Activated CD4-positive, alpha-beta T cell treated with anti-CD3 and anti-CD28 coated beads, Interleukin-2, amount 50 U/mL, for 48 hours (primary cell): ENCODE results near the gene L1TD1.
"Not testable (repeated sequence)": the region's sequence is repeated elsewhere in the genome, so short reads cannot be mapped to it uniquely, and the experiment has no call there.

Source experiments
- DNase-seq, 2 experiments: peaks; one replicate each; pipeline ENCODE4 v3.0.0-alpha.2; 2020

L1TD1 gene

DNA sequence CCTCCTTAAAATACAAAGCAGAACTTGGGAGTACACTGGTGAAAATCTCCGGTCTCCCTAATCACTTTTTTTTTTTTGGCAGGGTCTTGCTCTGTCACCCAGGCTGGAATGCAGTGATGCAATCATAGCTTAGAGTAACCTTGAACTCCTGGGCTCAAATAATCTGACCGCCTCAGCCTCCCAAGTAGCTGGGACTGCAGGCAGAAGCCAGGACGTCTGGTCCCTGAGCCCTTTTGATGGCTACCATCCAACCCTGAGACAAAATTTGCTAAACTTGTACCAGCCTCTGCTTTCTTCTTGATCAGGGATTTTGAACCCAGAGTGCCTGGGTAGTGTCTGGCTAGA lies 4.1 kb downstream of the L1TD1 start:
- DNase-seq, result no peak

DNA sequence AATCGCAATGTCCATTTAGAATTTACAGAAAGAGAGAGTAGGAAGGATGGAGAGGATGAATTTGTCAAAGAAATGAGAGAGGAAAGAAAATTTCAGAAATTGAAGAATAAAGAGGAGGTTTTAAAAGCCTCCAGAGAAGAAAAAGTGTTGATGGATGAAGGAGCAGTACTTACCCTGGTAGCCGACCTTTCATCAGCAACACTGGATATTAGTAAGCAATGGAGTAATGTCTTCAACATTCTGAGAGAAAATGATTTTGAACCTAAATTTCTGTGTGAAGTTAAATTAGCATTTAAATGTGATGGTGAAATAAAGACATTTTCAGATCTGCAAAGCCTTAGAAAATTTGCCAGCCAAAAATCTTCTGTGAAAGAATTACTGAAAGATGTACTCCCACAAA lies 12.5 kb downstream of the L1TD1 start:
- DNase-seq, result no peak

DNA sequence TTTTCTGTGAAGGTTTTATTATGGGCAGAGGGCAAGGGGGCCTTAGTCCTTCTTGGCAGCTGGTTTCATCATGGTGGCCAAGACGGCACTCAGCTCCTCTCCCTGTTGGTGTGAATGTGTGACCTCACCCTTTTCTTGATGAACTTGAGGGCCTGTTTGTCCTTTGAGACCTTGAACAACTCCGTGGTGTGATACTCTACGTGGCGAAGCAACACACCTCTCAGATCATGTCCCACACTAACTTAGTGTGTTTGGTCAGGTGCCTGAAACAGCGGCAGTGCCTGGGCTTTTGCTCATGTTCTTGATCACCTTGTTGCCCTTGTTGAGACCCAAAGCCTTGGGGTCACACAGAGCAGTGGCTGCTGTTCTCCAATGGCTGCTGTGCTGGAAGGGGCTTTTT lies 13.4 kb downstream of the L1TD1 start:
- DNase-seq, result no peak

DNA sequence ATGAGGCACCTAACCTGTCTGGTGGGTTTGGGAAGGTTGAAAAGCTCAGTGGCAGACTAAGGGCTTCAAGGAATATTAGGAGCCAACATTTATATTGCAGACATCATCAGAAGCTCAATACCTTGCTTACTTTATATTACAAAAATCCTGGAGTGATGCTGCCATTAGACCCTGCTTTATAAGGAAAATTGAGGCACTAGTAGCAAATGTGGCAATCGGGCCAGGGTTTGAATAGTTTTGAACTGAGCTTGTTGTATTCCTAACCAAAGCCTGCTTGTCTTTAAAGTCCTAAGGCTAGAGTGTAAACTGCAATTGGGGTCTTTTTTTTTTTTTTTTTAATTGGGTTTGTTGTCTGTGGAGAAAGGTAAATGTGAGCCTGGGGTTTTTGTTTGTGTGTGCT lies 14.3 kb downstream of the L1TD1 start:
- no peak for DNase-seq

DNA sequence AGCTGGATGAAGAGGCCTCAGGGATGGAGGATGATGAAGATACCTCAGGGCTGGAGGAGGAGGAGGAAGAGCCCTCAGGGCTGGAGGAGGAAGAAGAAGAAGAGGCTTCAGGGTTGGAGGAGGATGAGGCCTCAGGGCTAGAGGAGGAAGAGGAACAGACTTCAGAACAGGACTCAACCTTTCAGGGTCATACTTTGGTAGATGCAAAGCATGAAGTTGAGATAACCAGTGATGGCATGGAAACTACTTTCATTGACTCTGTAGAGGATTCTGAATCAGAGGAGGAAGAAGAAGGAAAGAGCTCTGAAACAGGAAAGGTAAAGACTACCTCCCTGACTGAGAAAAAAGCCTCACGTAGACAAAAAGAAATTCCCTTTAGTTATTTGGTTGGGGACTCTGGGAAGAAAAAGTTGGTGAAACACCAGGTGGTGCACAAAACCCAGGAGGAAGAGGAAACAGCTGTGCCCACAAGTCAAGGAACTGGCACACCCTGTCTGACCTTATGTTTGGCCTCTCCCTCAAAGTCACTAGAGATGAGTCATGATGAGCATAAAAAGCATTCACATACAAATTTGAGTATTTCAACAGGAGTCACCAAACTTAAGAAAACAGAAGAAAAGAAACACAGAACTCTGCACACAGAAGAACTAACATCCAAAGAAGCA lies 15.4 kb downstream of the L1TD1 start:
- DNase-seq, result no peak

DNA sequence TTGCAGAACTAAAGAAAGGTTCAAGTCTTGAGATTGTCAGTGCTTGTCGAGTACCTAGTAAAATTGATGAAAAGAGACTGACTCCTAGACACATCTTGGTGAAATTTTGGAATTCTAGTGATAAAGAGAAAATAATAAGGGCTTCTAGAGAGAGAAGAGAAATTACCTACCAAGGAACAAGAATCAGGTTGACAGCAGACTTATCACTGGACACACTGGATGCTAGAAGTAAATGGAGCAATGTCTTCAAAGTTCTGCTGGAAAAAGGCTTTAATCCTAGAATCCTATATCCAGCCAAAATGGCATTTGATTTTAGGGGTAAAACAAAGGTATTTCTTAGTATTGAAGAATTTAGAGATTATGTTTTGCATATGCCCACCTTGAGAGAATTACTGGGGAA lies 16.3 kb downstream of the L1TD1 start:
- no peak for DNase-seq

DNA sequence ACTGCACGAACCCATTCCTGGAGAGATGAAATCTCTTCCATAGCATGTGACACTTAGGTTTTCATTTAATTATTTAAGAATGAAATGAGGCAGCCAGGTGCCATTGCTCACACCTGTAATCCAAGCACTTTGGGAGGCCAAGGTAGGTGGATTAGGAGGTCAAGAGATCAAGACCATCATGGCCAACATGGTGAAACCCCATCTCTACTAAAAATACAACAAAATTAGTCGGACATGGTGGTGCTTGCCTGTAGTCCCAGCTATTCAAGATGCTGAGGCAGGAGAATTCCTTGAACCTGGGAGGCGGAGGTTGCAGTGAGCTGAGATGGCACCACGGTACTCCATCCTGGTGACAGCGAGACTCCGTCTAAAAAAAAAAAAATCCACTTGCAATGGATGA lies 17.8 kb downstream of the L1TD1 start:
- DNase-seq, result no peak

DNA sequence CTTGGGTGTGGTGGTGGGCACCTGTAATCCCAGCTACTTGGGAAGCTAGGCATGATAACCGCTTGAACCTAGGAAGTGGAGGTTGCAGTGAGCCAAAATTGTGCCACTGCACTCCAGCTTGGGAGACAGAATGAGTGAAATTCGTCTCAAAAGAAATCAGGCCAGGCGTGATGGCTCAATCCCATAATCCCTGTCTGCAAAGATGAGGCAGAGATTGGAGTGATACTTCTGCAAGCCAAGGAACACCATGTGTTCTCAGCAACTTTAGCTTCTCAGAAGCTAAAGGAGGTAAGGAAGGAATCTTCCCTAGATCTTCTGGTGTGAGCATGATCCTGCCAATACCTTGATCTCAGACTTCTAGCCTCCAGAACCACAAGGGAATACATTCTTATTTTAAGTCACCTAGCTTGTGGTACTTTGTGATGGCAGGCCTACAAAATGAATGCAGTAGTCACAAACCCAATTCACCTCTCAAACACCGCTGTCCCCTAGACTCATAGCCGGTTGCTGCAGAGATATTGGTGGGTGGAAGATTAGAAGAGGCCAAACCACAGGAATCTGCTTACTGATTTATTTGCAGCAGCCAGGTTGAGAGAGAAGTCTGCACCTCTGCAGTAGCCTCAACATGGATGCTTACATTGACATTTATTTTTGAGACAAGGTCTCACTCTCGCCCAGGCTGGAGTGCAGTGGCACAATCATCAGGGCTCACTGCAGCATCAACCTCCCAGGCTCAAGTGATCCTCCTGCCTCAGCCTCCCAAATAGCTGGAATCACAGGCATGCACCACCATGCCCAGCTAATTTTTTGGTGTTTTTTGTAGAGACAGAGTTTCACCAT lies 18.6 kb downstream of the L1TD1 start:
- DNase-seq, result no peak

DNA sequence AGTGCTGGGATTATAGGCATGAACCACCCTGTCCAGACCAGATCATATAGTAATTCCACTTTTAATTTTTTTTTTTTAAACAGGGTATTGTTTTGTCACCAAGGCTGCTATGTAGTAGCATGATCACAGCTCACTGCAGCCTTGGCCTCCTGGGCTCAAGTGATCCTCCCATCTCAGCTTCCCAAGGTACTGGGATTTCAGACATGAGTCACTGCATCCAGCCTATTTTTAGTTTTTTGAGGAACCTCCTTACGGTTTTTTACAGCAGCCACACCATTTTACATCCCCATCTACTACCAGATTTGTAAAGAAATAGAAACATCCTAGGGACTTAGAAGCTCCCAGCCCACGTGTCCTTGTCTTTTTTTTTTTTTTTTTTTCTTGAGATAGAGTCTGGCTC lies 24.0 kb downstream of the L1TD1 start:
- DNase-seq, result no peak

DNA sequence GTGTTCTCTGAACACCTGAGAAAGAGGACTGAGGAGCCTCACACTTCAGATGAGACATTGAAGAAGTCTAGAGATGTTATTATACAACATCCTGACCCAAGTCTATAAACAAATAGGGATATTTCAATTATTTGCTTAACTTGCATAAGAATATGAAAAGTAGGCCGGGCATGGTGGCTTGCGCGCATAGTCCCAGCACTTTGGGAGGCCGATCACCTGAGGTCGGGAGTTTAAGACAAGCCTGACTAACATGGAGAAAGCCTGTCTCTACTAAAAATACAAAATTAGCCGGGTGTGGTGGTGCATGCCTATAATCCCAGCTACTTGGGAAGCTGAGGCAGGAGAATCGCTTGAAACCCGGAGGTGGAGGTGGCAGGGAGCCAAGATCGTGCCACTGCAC lies 25.8 kb downstream of the L1TD1 start:
- not testable (repeated sequence) for DNase-seq

DNA sequence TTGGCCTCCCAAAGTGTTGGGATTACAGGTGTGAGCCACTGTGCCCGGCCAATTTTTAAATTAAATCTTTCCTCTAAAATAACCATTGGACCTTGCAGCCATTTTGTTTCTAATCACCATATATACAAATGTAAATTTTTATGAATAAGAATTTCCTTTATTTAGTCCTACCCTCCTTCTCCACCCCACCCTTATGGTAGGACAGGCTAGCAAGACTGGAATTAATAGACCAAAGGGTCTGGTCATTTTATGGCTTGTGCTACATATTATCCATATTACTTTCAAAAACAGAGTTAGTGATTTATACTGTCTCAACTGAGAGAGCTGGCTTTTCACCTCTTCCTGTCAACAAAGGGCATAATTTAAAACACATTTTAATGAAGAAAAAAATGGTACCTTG lies 26.5 kb downstream of the L1TD1 start:
- no peak for DNase-seq

DNA sequence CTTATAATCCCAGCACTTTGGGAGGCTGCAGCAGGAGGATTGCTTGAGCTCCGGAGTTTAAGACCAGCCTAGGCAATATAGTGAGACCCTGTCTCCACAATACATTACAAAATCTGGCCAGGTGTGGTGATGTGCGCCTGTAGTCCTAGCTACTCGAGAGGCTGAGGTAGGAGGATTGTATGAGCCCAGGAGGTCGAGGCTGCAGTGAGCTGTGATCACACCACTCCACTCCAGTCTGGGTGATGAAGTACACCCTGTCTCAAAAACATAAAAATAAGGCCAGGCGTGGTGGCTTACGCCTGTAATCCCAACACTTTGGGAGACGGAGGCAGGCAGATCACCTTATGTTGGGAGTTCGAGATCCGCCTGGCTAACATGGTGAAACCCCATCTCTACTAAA lies 27.7 kb downstream of the L1TD1 start:
- DNase-seq, result no peak

DNA sequence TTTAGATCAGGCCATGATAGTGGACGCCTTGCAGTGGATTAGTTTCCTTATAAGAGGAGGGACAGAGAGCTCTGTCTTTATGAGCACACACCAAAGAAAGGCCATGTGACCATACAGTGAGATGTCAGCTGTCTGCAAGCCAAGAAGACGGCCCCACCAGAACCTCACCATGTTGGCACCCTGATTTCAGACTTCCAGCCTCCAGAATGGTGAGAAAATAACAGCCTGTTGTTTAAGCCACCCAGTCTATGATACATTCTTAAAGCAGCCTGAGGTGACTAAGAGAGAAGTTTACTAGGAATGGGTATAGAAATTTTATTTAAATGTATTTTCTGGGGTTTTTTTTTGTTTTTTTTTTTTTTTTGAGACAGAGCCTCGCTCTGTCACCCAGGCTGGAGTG lies 29.5 kb downstream of the L1TD1 start:
- DNase-seq, result no peak

DNA sequence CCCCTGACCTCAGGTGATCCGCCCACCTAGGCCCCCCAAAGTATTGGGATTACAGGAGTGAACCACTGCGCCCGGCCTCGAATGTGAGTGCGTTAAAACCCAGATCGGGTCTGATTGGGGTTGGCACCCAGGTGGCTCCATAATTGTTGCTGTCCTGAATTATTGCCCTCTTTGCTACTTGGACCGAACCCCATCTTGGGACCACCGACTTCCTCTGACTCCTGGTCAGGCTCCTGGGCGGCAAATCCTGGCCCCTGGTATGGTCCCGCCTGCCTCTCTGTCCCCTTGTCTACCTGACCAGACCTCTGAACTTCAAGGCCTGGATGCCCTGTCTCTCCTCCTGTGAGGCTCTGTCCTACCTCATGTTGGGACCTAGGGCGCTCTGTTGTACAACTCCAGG lies 32.8 kb downstream of the L1TD1 start:
- no peak for DNase-seq

DNA sequence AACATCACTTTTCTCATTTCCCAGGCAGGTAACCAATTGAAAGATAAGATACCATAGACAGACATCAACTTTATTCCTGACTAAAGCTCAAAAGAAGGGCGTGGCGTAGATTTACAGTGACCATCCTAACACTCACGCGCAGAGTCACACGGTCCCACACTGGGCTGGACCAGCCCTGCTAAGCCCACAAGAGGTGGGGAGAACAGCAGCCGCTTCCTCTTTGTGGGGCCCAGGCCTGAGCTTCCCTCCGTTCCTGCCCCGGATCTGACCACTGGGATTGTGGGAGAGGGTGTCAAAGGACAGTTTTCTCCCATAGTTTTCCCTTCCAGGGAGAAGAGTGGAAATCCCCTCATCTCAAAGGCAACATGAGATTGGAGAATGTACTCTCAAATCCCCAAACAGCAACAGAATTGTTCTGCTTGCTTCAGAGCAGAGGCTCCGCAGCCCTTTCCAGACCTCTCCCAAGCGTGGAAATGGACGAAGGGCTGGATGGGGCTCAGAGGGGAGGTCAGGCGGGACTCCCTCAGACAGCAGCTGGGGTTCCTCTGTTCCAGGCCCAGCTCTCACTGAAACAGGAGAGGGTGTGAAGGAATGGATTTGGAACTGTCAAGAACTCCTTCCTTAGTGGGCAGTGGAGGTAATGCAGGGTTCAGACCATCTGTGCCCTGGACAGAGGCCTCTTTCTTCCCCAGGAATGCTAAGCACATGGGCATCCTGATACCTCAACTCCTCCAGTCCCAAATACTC lies 33.7 kb downstream of the L1TD1 start:
- DNase-seq, result no peak

DNA sequence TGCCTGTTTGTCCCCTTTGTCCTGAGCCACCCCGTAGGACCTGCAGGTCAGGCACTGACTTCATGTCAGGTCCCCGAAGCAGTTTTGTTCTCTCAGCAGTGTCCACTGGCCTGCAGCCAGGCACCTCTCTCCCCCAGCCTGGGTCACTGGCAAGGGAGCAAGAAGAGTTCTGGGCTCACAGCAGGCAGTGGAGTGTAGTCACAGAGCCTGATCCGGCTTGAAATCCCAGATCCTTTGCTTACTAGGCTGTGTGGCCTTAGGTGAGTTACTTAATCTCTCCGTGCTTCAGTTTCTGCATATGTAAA lies 34.2 kb downstream of the L1TD1 start:
- no peak for DNase-seq

DNA sequence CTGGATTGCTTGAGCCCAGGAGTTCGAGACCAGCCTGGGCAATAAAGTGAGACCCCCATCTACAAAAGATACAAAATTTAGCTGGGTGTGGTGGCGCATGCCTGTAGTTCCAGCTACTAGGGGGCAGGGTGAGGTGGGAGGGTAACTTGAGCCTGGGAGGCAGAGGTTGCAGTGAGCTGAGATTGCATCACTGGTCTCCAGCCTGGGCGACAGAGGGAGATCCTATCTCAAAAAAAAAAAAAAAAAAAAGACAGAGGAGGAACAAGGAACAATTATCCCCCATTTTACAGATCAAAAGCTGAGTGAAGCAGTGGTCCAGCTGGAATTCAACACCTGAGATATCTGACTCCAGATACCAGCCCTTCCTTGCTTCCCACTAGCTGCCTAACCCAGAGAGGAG lies 34.8 kb downstream of the L1TD1 start:
- DNase-seq, result no peak

DNA sequence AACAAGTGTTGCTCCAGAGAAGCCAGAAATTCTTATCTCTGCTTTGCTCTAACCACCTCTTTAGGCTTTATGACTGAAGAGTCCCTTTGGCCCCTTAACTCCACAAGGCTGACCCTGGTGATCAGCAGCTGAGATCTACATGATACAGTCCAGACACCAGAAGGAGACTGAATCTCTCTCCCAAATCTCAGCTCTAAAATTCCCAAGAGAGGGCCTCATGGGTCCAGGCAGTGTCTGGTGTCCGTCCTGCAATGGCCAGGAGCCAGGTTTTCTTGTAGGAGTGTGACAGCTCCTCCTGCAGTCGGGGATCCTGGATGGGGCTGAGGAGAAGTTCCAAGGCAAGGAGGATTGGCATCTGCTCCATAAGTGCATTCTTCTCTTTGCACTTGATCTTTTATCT lies 35.3 kb downstream of the L1TD1 start:
- DNase-seq, result no peak

DNA sequence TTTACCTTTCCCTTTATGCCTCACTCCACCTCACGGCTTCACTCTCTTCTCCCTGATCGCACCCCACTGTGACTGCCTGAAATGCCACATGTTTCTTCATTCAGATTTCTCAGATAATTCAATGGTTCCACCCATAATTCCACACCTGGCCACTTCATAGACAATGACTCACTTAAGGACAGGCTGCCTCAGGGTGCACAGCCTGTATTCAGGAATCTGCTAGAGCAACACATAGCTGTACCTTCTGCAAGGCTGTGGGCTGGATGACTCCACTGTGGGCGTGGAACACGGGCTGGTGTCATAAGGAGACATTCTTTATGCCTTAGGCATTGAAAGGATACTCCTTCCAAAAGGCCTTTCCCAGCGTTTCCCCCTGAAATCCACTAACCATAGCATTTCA lies 36.1 kb downstream of the L1TD1 start:
- DNase-seq, result no peak

DNA sequence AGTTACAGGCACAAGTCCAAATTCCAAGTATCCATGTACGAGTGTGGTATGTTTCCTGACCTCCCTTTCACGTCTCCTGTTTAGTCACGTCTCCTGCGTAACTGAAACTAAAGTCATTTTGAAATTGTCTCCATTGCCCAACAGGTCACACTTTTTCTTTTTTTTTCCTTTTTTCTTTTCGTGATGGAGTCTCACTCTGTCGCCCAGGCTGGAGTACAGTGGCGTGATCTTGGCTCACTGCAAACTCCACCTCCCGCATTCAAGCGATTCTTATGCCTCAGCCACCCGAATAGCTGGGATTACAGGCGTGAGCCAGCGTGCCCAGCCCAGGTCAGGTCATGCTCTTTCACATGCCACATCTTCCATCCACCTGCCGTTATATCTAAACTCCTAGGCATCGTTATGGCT lies 38.2 kb downstream of the L1TD1 start:
- no peak for DNase-seq

DNA sequence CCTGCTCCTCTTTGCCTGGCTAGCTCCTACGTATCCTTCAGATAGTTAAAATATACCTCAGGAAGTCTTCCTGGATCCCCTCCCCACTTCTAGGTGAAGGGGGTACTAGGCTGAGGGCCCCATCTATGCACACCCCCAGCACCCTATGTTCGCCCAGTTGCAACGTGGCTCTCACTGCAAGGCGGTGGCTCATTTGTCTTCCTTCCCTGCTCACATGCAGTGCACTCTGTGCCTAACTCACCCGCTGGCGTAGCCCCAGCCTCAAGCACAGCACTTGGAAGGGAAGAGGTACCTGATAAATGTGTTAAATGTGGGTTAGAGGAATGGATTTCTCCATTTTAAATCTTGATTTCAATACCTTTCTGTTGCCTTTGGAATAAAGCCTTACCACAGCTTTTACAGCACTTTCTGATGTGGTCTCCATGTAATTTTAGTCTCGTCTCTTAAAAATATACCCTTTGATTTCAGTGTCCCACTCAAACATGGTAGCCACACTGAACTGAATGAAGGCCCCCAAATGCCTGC lies 39.3 kb downstream of the L1TD1 start:
- DNase-seq, result no peak

DNA sequence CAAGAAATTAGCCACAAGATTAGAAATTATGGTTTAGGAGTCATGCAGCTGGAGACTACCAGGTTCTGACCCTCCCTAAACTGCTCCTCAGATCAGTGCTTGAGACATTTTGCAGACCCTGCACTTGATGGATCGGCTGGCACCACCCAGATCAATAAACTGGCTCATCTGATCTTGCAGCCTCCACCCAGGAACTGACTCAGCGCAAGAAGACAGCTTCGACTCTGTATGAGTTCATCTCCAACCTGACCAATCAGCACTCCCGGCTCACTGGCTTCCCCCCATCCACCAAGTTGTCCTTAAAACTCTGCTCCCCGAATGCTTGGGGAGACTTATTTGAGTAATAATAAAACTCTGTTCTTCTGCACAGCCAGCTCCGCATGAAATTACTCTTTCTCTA lies 40.0 kb downstream of the L1TD1 start:
- DNase-seq, result no peak

DNA sequence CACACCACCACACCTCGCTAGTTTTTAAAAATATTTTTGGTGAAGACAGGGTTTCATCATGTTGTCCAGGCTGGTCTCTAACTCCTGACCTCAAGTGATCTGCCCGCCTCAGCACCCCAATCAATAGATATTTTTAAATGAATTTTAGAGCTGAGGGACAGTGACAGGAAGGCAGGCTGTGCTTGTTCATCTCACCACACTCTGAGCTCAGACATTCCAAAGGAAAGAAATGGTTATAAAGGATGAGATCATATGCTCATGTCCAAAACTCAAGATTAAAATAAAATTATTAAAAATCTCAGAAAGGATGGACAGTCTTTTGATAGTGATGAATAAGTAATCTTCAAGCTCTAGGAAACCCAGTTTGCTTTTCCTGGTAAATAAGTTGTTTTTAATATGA lies 40.9 kb downstream of the L1TD1 start:
- DNase-seq, result no peak

DNA sequence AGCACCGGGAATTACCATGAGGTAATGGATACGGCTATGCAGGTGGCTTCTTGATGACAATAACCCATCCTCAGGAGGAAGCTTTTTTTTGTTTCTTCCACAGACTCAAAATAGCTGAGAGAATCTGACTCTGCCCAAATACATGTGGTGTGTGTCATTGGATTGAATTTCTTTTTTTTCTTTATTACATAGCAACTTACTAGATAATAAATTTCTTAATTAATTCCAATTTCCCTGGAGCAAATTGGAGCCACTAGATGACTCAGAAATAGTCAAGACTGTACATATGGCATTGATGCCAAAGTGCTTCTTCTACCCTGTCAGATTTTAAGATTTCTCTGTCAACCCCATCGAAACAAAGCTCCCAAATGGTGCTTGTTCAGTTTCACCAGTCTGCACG lies 42.7 kb downstream of the L1TD1 start:
- DNase-seq, result no peak
